H1 (cell line): ENCODE measurements around the gene USH2A. TPM values are rescaled to one million over a fixed set of nuclear protein-coding genes. Genes with fewer than 3 reads are reported as not detected.

Experiments
- CTCF ChIA-PET: fragments of 300-600 bp; sonication (Branson Sonifier 250); formaldehyde crosslinking; loops from one replicate; lab custom pipeline; 2021; ENCODE audit not compliant: partially characterized antibody; lab: Charles Lee
- POLR2A ChIA-PET: fragments of 300-600 bp; sonication (Branson Sonifier 250); formaldehyde crosslinking; loops from one replicate; lab custom pipeline; 2021; ENCODE audit warnings: inconsistent platforms; ENCODE audit not compliant: partially characterized antibody; lab: Charles Lee
- DNase-seq, 2 experiments: peaks; one replicate each; pipeline versions ENCODE4 v3.0.0 to v3.0.0-alpha.2; 2010 to 2022; ENCODE audit warnings: low spot score in 2 of 2, low read depth in 1 of 2, mixed read lengths in 1 of 2
- FAIRE-seq: peaks from 2 replicates; lab custom pipeline; 2011; peaks lifted over from hg19 to GRCh38; lab: Jason Lieb, UNC
- H2AFZ ChIP-seq: 2 replicates; pipeline ENCODE4 v1.8.1; 2012; ENCODE audit warnings: low read length, inconsistent platforms
- H2AK5ac ChIP-seq: 2 replicates; pipeline ENCODE4 v1.6.1; 2013; ENCODE audit warnings: low read depth, low read length
- H2BK120ac ChIP-seq: replicated peaks from 2 replicates; pipeline ENCODE3; 2013; ENCODE audit warnings: low read depth, low read length, inconsistent platforms
- H2BK12ac ChIP-seq: 2 replicates; pipeline ENCODE4 v1.6.1; 2013; ENCODE audit warnings: low read depth, low read length
- H2BK15ac ChIP-seq: 2 replicates; pipeline ENCODE4 v1.6.1; 2013; ENCODE audit warnings: low read length
- H2BK20ac ChIP-seq: 2 replicates; pipeline ENCODE4 v1.6.1; 2013; ENCODE audit warnings: low read length
- H2BK5ac ChIP-seq: 2 replicates; pipeline ENCODE4 v1.6.1; 2013; ENCODE audit warnings: low read depth, low read length
- H3K14ac ChIP-seq: 2 replicates; pipeline ENCODE4 v1.6.1; 2013; ENCODE audit warnings: inconsistent platforms; ENCODE audit not compliant: insufficient read length
- H3K18ac ChIP-seq: 2 replicates; pipeline ENCODE4 v1.6.1; 2013; ENCODE audit warnings: low read length; ENCODE audit errors: extremely low read depth
- H3K23ac ChIP-seq: 2 replicates; pipeline ENCODE4 v1.6.1; 2013; ENCODE audit warnings: inconsistent platforms; ENCODE audit not compliant: insufficient read length
- H3K23me2 ChIP-seq: 2 replicates; pipeline ENCODE4 v1.6.1; 2013; ENCODE audit warnings: low read depth, low read length
- H3K27ac ChIP-seq: 2 replicates; pipeline ENCODE4 v1.6.1; 2011; ENCODE audit warnings: low read depth, low read length, inconsistent platforms
- H3K27me3 ChIP-seq, 4 experiments: replicated peaks in 1 of 4; 1 replicate in 1 of 4; 2 replicates in 3 of 4; pipeline versions ENCODE4 v1.6.1 to v1.8.1; 2011 to 2013; ENCODE audit warnings: low read length in 3 of 4, mild to moderate bottlenecking in 3 of 4, inconsistent platforms in 2 of 4, mixed read lengths in 2 of 4, moderate library complexity in 1 of 4; ENCODE audit not compliant: control insufficient read depth in 3 of 4, insufficient read depth in 3 of 4; ENCODE audit errors: extremely low read depth in 1 of 4
- H3K36me3 ChIP-seq, 4 experiments: 2 replicates each; pipeline versions ENCODE4 v1.6.1 to v1.8.1; 2011 to 2013; ENCODE audit warnings: mild to moderate bottlenecking in 4 of 4, low read length in 3 of 4, moderate library complexity in 2 of 4, control low read depth in 1 of 4, inconsistent platforms in 1 of 4; ENCODE audit not compliant: insufficient read depth in 4 of 4, control insufficient read depth in 2 of 4
- H3K4ac ChIP-seq: replicated peaks from 2 replicates; pipeline ENCODE3; 2013; ENCODE audit warnings: low read length, low read depth, mixed read lengths, inconsistent platforms; ENCODE audit not compliant: insufficient read length
- H3K4me1 ChIP-seq, 4 experiments: replicated peaks in 1 of 4; 1 replicate in 1 of 4; 2 replicates in 3 of 4; pipeline versions ENCODE4 v1.6.1 to v1.8.1; 2011 to 2013; ENCODE audit warnings: low read length in 3 of 4, inconsistent platforms in 2 of 4, mixed read lengths in 1 of 4; ENCODE audit not compliant: insufficient read depth in 4 of 4, control insufficient read depth in 3 of 4
- H3K4me2 ChIP-seq, 2 experiments: 2 replicates each; pipeline versions ENCODE4 v1.6.1 to v1.8.1; 2011 to 2013; ENCODE audit warnings: low read depth in 2 of 2, low read length in 2 of 2, control low read depth in 1 of 2, inconsistent platforms in 1 of 2, mild to moderate bottlenecking in 1 of 2; ENCODE audit not compliant: insufficient read depth in 1 of 2
- H3K4me3 ChIP-seq, 4 experiments: fragments of 200-600, 300-600 bp in 1 of 4; sonication (generic), shearing (Covaris generic), sonication (Bioruptor Twin) in 1 of 4; 2 replicates each; pipeline versions ENCODE4 v1.5.1 to v1.8.1; 2011 to 2016; ENCODE audit warnings: low read length in 4 of 4, low read depth in 3 of 4, control low read depth in 2 of 4, inconsistent platforms in 2 of 4, mild to moderate bottlenecking in 2 of 4, mixed read lengths in 1 of 4, moderate library complexity in 1 of 4; ENCODE audit not compliant: insufficient read depth in 2 of 4; ENCODE audit errors: extremely low read depth in 1 of 4
- H3K56ac ChIP-seq: replicated peaks from 2 replicates; pipeline ENCODE3; 2013; ENCODE audit warnings: low read depth, mild to moderate bottlenecking, mixed read lengths, low read length, inconsistent platforms; ENCODE audit not compliant: insufficient read length
- H3K79me1 ChIP-seq: 2 replicates; pipeline ENCODE4 v1.6.1; 2013; ENCODE audit warnings: low read depth, low read length, control low read depth
- H3K79me2 ChIP-seq, 2 experiments: 2 replicates each; pipeline versions ENCODE4 v1.6.1 to v1.8.1; 2012 to 2013; ENCODE audit warnings: low read length in 2 of 2, mild to moderate bottlenecking in 2 of 2, inconsistent platforms in 1 of 2; ENCODE audit not compliant: insufficient read depth in 2 of 2, control insufficient read depth in 1 of 2
- H3K9ac ChIP-seq, 4 experiments: replicated peaks in 1 of 4; 1 replicate in 1 of 4; 2 replicates in 3 of 4; pipeline versions ENCODE4 v1.6.1 to v1.8.1; 2011 to 2013; ENCODE audit warnings: low read depth in 3 of 4, low read length in 3 of 4, control low read depth in 2 of 4, mild to moderate bottlenecking in 2 of 4, moderate library complexity in 2 of 4, inconsistent platforms in 1 of 4; ENCODE audit errors: extremely low read depth in 1 of 4
- H3K9me3 ChIP-seq, 2 experiments: 2 replicates each; pipeline versions ENCODE4 v1.6.1 to v1.8.1; 2012 to 2013; ENCODE audit warnings: mild to moderate bottlenecking in 2 of 2, moderate library complexity in 2 of 2, control low read depth in 1 of 2, inconsistent platforms in 1 of 2, low read depth in 1 of 2, low read length in 1 of 2, mixed read lengths in 1 of 2; ENCODE audit not compliant: insufficient read depth in 2 of 2
- H4K20me1 ChIP-seq, 2 experiments: replicated peaks in 1 of 2; 2 replicates each; pipeline versions ENCODE3 to v1.8.1; 2011 to 2013; ENCODE audit warnings: inconsistent platforms in 2 of 2, low read length in 2 of 2, mild to moderate bottlenecking in 1 of 2; ENCODE audit not compliant: insufficient read depth in 2 of 2, control insufficient read depth in 1 of 2
- H4K5ac ChIP-seq: 2 replicates; pipeline ENCODE4 v1.6.1; 2013; ENCODE audit warnings: low read length, low read depth, mixed read lengths, inconsistent platforms; ENCODE audit not compliant: insufficient read length
- H4K8ac ChIP-seq: 2 replicates; pipeline ENCODE4 v1.8.0; 2013; ENCODE audit warnings: mild to moderate bottlenecking, moderate library complexity, low read length, inconsistent platforms; ENCODE audit not compliant: insufficient read depth; ENCODE audit errors: extremely low read depth
- H4K91ac ChIP-seq: replicated peaks from 2 replicates; pipeline ENCODE3; 2013; ENCODE audit warnings: low read length, mixed read lengths, inconsistent platforms; ENCODE audit not compliant: insufficient read length
- BACH1 ChIP-seq: IDR thresholded peaks from 2 replicates; pipeline ENCODE4 v1.6.1; 2012; ENCODE audit warnings: low read length, improper control_type of control experiment
- CHD1 ChIP-seq: IDR thresholded peaks from 2 replicates; pipeline ENCODE4 v1.6.1; 2012; ENCODE audit warnings: low read depth, low read length, improper control_type of control experiment
- POLR2A ChIP-seq, 2 experiments: IDR thresholded peaks; 1 replicate in 1 of 2; 2 replicates in 1 of 2; pipeline ENCODE4 v1.6.1; 2011; ENCODE audit warnings: low read depth in 2 of 2, low read length in 2 of 2, mild to moderate bottlenecking in 2 of 2; ENCODE audit errors: control extremely low read depth in 1 of 2
- SAP30 ChIP-seq: fragments of 300-600 bp; sonication (generic); IDR thresholded peaks from 2 replicates; pipeline ENCODE4 v1.7.1; 2012; ENCODE audit warnings: low read length, moderate library complexity, mild to moderate bottlenecking, inconsistent platforms; ENCODE audit not compliant: insufficient read depth, insufficient replicate concordance
- TAF7 ChIP-seq: optimal IDR thresholded peaks from 2 replicates; pipeline ENCODE3; 2011; ENCODE audit warnings: low read depth, mild to moderate bottlenecking, inconsistent platforms, low read length, moderate library complexity, borderline replicate concordance
- WGBS, 2 experiments: shearing (Covaris generic) in 1 of 2; methylation state at CpG; one replicate each; pipeline versions ENCODE4 v1.1.6 to v1.1.7; 2013 to 2015; ENCODE audit warnings: low lambda C conversion rate in 2 of 2, mixed read lengths in 2 of 2, inconsistent platforms in 1 of 2, low coverage in 1 of 2, missing lambda C conversion rate in 1 of 2; ENCODE audit not compliant: insufficient replicate concordance in 2 of 2, insufficient coverage in 1 of 2, insufficient read length in 1 of 2; ENCODE audit errors: extremely low coverage in 1 of 2, missing lambda C conversion rate in 1 of 2; 5-methylcytosine and 5-hydroxymethylcytosine counted together
- polyA plus RNA-seq, 7 experiments: library from polyadenylated mRNA; depleted of rRNA in 3 of 7; stranded (reverse) in 5 of 7; unstranded in 2 of 7; fragments of >200 nt in 5 of 7; fragments of 200-250 nt in 2 of 7; gene quantifications; 1 replicate in 5 of 7; 2 replicates in 1 of 7; 4 replicates in 1 of 7; pipeline versions ENCODE4 v1.2.1 to v1.2.3, GENCODE V29; 2011 to 2013; ENCODE audit warnings: missing spikeins in 2 of 7, mixed read lengths in 2 of 7
- total RNA-seq: library from RNA; stranded (reverse); fragmentation: NEBNext Ultra II Directional; extraction: Animal tissue kit (Norgen Biotek cat#: 25700); gene quantifications from 2 replicates; pipeline ENCODE4 v1.2.1, GENCODE V29; 2021

The USH2A gene
- total and polyA plus RNA-seq, 2 of the 8 experiments (the other 6 are each of a cell fraction or from before 2014, with no cell fraction given), result 0.02 to 0.17 TPM

GRCh38 chr1:215728169-215728568 lies 695.1 kb downstream of the USH2A start:
- no peak overlapping the region for H3K4me2 ChIP-seq

More at GRCh38 chr1:215728169-215728568, 695.1 kb downstream of the USH2A start:
- Histone ChIP-seq H3K27me3 (no peaks in the 10 kb centered on the region), H3K18ac (no peak overlapping the region), H3K4me3 (no peak overlapping the region), H4K91ac (no peak overlapping the region), H3K36me3 (no peaks in the 10 kb centered on the region), H3K79me1 (no peaks in the 10 kb centered on the region), H4K20me1 (no peaks in the 10 kb centered on the region), H3K23me2 (no peaks in the 10 kb centered on the region), H2BK15ac (no peak overlapping the region), H2BK120ac (no peak overlapping the region), H3K9me3 (no peaks in the 10 kb centered on the region), H2BK12ac (no peak overlapping the region), H3K4me1 (no peaks in the 10 kb centered on the region), H3K79me2 (no peaks in the 10 kb centered on the region), H4K8ac (no peak overlapping the region), H2BK5ac (no peak overlapping the region), H3K9ac (no peak overlapping the region), H3K23ac (no peak overlapping the region), H3K27ac (no peak overlapping the region), H2BK20ac (no peak overlapping the region), H4K5ac (no peak overlapping the region), H3K14ac (no peak overlapping the region), H2AK5ac (no peak overlapping the region), H3K56ac (no peak overlapping the region), H3K4ac (no peak overlapping the region), H2AFZ (0 out of 2 replicates have a peak overlapping the region, but pooled peaks have one; percentile 25)
- DNase-seq (no peak), FAIRE-seq (no peak)
- 90% methylated on average over 3 of the region's 3 CpGs; no CpG with 5 or more reads in 1 of the 2 experiments for WGBS, 2 experiments
- CTCF ChIA-PET, result interaction anchor here (0.6 to 2.6 kb wide), 4 partner anchors 16 to 979 kb away, joined by 3 to 10 read pairs (median 4); no protein-coding TSS in a partner anchor
- POLR2A ChIA-PET, result no interaction called here
- no peak for TF ChIP-seq TAF7
- TF ChIP-seq BACH1, result no peak
- TF ChIP-seq CHD1, result no peak
- TF ChIP-seq POLR2A (IDR thresholded peaks at IDR 0.05; ENCODE audit: control extremely low read depth in 1 of 2, low read depth in 2 of 2, low read length in 2 of 2), result no peak
- no peak for TF ChIP-seq SAP30
